HepG2 (cell line): ENCODE measurements around the gene ZDHHC6. TPM values are rescaled to one million over a fixed set of nuclear protein-coding genes. Genes with fewer than 3 reads are reported as not detected.

Source experiments
- ATAC-seq: fragments of 200-7000 bp; cut with Tn5 transposase; 3 replicates; pipeline ENCODE4 v1.9.1; 2020; ENCODE audit warnings: mild to moderate bottlenecking, moderate library complexity
- BruUV-seq: library from RNA; stranded (reverse); fragments of 400-500 nt; replicated peaks from 2 replicates; lab custom pipeline; 2021; lab: Mats Ljungman, UMichigan
- CTCF ChIA-PET: fragments of 300-600 bp; formaldehyde crosslinking; extraction: SDS; loops from one replicate; lab custom pipeline; 2021; ENCODE audit warnings: low total read pairs, inconsistent platforms, low intra/inter-chr PET ratio; lab: Yijun Ruan, JAX
- POLR2A ChIA-PET: fragments of 350-600 bp; sonication (Branson Sonifier 250); formaldehyde crosslinking; loops from one replicate; lab custom pipeline; 2020; ENCODE audit warnings: antibody characterized with exemption, inconsistent platforms; lab: Yijun Ruan, JAX
- DNase-seq: peaks from one replicate; pipeline ENCODE4 v3.0.0-alpha.2; 2015; ENCODE audit warnings: low spot score
- FAIRE-seq: peaks from 3 replicates; lab custom pipeline; 2011; peaks lifted over from hg19 to GRCh38; lab: Jason Lieb, UNC
- H2AFZ ChIP-seq: one replicate; pipeline ENCODE4 v1.6.1; 2011; ENCODE audit warnings: low read length, inconsistent platforms
- H3K27ac ChIP-seq: fragments of 300-600 bp; 3 replicates; pipeline ENCODE4 v1.8.0; 2011; ENCODE audit warnings: mixed run types, mild to moderate bottlenecking, mixed read lengths, low read length, inconsistent platforms; ENCODE audit not compliant: insufficient read depth; ENCODE audit errors: extremely low read length
- H3K27me3 ChIP-seq, 2 experiments: fragments of 200-600 bp in 1 of 2; 2 replicates in 1 of 2; 3 replicates in 1 of 2; pipeline versions ENCODE4 v1.6.0 to v1.8.0; 2011; ENCODE audit warnings: low read length in 2 of 2, mild to moderate bottlenecking in 2 of 2, moderate library complexity in 2 of 2, inconsistent platforms in 1 of 2; ENCODE audit not compliant: insufficient read depth in 2 of 2, control insufficient read depth in 1 of 2
- H3K36me3 ChIP-seq, 2 experiments: fragments of 200-600 bp in 1 of 2; replicated peaks in 1 of 2; 2 replicates in 1 of 2; 3 replicates in 1 of 2; pipeline versions ENCODE4 v1.5.1 to v1.8.0; 2011; ENCODE audit warnings: low read length in 2 of 2, inconsistent platforms in 1 of 2; ENCODE audit not compliant: insufficient read depth in 2 of 2, control insufficient read depth in 1 of 2
- H3K4me1 ChIP-seq: 2 replicates; pipeline ENCODE4 v1.5.1; 2012; ENCODE audit warnings: low read length, inconsistent platforms; ENCODE audit not compliant: insufficient read depth
- H3K4me2 ChIP-seq: 2 replicates; pipeline ENCODE4 v1.6.0; 2011; ENCODE audit warnings: low read depth, low read length, inconsistent platforms
- H3K4me3 ChIP-seq, 3 experiments: fragments of 200-600 bp in 1 of 3; sonication (generic), shearing (Covaris generic) in 1 of 3; replicated peaks in 1 of 3; 2 replicates each; pipeline ENCODE4 v1.5.1; 2011 to 2016; ENCODE audit warnings: low read length in 3 of 3, inconsistent platforms in 2 of 3, low read depth in 2 of 3, mild to moderate bottlenecking in 2 of 3, control low read depth in 1 of 3, mixed read lengths in 1 of 3; ENCODE audit not compliant: insufficient read depth in 1 of 3
- H3K79me2 ChIP-seq: one replicate; pipeline ENCODE4 v1.6.1; 2011; ENCODE audit warnings: low read length, inconsistent platforms; ENCODE audit not compliant: insufficient read depth
- H3K9ac ChIP-seq: 2 replicates; pipeline ENCODE4 v1.6.0; 2011; ENCODE audit warnings: mild to moderate bottlenecking, low read depth, low read length, inconsistent platforms; ENCODE audit not compliant: insufficient read depth
- H3K9me3 ChIP-seq: 2 replicates; pipeline ENCODE4 v1.5.1; 2012; ENCODE audit warnings: mild to moderate bottlenecking, low read length
- H4K20me1 ChIP-seq: 2 replicates; pipeline ENCODE4 v1.6.0; 2011; ENCODE audit warnings: inconsistent platforms, mild to moderate bottlenecking, low read length, moderate library complexity; ENCODE audit not compliant: insufficient read depth
- EHMT2 ChIP-seq: fragments of 200-600 bp; sonication (generic); IDR thresholded peaks from 2 replicates; pipeline ENCODE4 v1.7.0; 2017; ENCODE audit warnings: antibody characterized with exemption, low read depth, low read length, borderline replicate concordance
- FOXP1 ChIP-seq, 2 experiments: fragments of 450-650 bp in 1 of 2; IDR thresholded peaks; 2 replicates each; pipeline ENCODE4 v1.6.1; 2017 to 2018; ENCODE audit warnings: antibody characterized with exemption in 1 of 2
- HMG20A ChIP-seq: IDR thresholded peaks from 2 replicates; pipeline ENCODE4 v1.6.1; 2016; ENCODE audit warnings: borderline replicate concordance
- PAF1 ChIP-seq: IDR thresholded peaks from 2 replicates; pipeline ENCODE4 v1.6.1; 2016; ENCODE audit warnings: missing genetic modification reagents, missing compliant biosample characterization
- TCF7 ChIP-seq: sonication (generic); IDR thresholded peaks from 2 replicates; pipeline ENCODE4 v1.6.1; 2016; ENCODE audit warnings: antibody characterized with exemption, low read depth
- ZMAT3 ChIP-seq: sonication (generic); formaldehyde crosslinking; conservative IDR thresholded peaks from 2 replicates; pipeline ENCODE4 v1.7.0; 2021; ENCODE audit warnings: missing genetic modification reagents
- ZNF143 ChIP-seq: sonication (generic); formaldehyde crosslinking; IDR thresholded peaks from 2 replicates; pipeline ENCODE4 v1.4.0; 2020; ENCODE audit warnings: missing genetic modification reagents
- ZNF7 ChIP-seq: IDR thresholded peaks from 2 replicates; pipeline ENCODE4 v1.6.1; 2016; ENCODE audit warnings: missing biosample characterization, missing genetic modification reagents
- WGBS: methylation state at CpG from one replicate; pipeline ENCODE4 v1.1.6; 2017; ENCODE audit warnings: low lambda C conversion rate; 5-methylcytosine and 5-hydroxymethylcytosine counted together
- in situ Hi-C: cut with HindIII; loops from 2 replicates; pipeline ENCODE4 v1.10.0; 2017; ENCODE audit warnings: low pct_unique_long_range_greater_than_20kb; ENCODE audit not compliant: extremely low pct_ligation_motif_present
- intact Hi-C: fragments of 100-400 bp; cut with micrococcal nuclease; formaldehyde crosslinking; loops from one replicate; pipeline ENCODE4 v1.10.0; 2022; ENCODE audit not compliant: unreplicated experiment
- polyA plus RNA-seq, 8 experiments: library from polyadenylated mRNA; depleted of rRNA in 3 of 8; stranded (reverse) in 7 of 8; unstranded in 1 of 8; fragments of >200 nt; fragmentation: Illumina TruSeq in 4 of 8; extraction: Trizol in 4 of 8; gene quantifications; 2 replicates each; pipeline versions ENCODE4 v1.2.1 to v1.2.3, GENCODE V29; 2011 to 2016; ENCODE audit warnings: low read depth in 4 of 8, missing spikeins in 1 of 8, mixed read lengths in 1 of 8; ENCODE audit not compliant: insufficient read depth in 1 of 8
- total RNA-seq, 5 experiments: library from RNA; depleted of rRNA; stranded (reverse); fragments of >200 nt; fragmentation: Illumina TruSeq; extraction: Trizol; gene quantifications; 2 replicates each; pipeline ENCODE4 v1.2.3, GENCODE V29; 2016; ENCODE audit warnings: low read depth in 1 of 5
- TF ChIP-seq, protein P1 (sequence below): sonication (generic); formaldehyde crosslinking; IDR thresholded peaks from 2 replicates; pipeline ENCODE4 v1.9.0; 2021; ENCODE audit warnings: missing genetic modification reagents, borderline replicate concordance
- TF ChIP-seq, protein P2 (sequence below): sonication (generic); formaldehyde crosslinking; IDR thresholded peaks from 2 replicates; pipeline ENCODE4 v1.4.0; 2020; ENCODE audit warnings: missing genetic modification reagents, mild to moderate bottlenecking, borderline replicate concordance
- TF ChIP-seq, protein P3 (sequence below): fragments of 450-650 bp; IDR thresholded peaks from 2 replicates; pipeline ENCODE4 v1.6.1; 2017; ENCODE audit warnings: mild to moderate bottlenecking
- TF ChIP-seq, protein P4 (sequence below): sonication (generic); formaldehyde crosslinking; IDR thresholded peaks from 2 replicates; pipeline ENCODE4 v1.4.0; 2020; ENCODE audit warnings: mild to moderate bottlenecking, missing genetic modification reagents, borderline replicate concordance

ZDHHC6 gene
- total and polyA plus RNA-seq, 2 of the 13 experiments (the other 11 are each of a cell fraction or from before 2014, with no cell fraction given): 20.9 to 49.4 TPM

DNA sequence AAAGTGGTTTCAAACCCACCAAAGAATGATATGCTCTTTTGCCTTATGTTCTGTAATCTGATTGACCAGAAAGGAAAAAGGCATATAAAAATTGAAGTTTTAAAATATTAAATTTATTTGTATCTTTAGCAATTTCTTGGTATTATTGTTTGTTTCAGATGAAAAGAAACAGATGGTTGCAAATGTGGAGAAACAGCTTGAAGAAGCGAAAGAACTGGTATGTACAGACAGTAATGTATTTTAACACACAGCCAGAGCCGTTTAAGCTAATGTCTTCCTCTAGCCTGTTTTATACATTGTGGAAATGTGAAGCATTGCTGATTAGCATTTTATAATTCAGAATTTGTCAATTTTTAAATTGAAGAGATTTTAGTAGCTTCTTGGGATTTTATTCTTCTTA is 13.7 kb upstream of the ZDHHC6 start:
- no peak overlapping the region for H3K4me2 ChIP-seq
- FAIRE-seq (no peak), DNase-seq (no peak), ATAC-seq (no peak)
- peaks cover 2 to 20% of the 10 kb centered on the region in 2 experiments; a peak in 4 of 5 replicates for H3K36me3 ChIP-seq
- no peaks in the 10 kb centered on the region for H3K27me3 ChIP-seq
- no TSS peak for BruUV-seq
- CTCF ChIA-PET: no interaction called here
- 100% methylated on average over 2 of the region's 2 CpGs for WGBS
- H3K79me2 ChIP-seq: no peaks in the 10 kb centered on the region
- no peaks in the 10 kb centered on the region for H4K20me1 ChIP-seq
- no peak overlapping the region for H3K9ac ChIP-seq
- in situ Hi-C loops (no loop called here), intact Hi-C loops (no loop called here)
- POLR2A ChIA-PET: no interaction called here
- H3K27ac ChIP-seq: no peak overlapping the region
- H3K4me3 ChIP-seq: no peak overlapping the region
- H3K9me3 ChIP-seq: no peaks in the 10 kb centered on the region
- H3K4me1 ChIP-seq: no peaks in the 10 kb centered on the region
- no peak overlapping the region for H2AFZ ChIP-seq
- TF ChIP-seq ZNF7 (CRISPR knock-in tag): no peak
- TF ChIP-seq, protein P1, sequence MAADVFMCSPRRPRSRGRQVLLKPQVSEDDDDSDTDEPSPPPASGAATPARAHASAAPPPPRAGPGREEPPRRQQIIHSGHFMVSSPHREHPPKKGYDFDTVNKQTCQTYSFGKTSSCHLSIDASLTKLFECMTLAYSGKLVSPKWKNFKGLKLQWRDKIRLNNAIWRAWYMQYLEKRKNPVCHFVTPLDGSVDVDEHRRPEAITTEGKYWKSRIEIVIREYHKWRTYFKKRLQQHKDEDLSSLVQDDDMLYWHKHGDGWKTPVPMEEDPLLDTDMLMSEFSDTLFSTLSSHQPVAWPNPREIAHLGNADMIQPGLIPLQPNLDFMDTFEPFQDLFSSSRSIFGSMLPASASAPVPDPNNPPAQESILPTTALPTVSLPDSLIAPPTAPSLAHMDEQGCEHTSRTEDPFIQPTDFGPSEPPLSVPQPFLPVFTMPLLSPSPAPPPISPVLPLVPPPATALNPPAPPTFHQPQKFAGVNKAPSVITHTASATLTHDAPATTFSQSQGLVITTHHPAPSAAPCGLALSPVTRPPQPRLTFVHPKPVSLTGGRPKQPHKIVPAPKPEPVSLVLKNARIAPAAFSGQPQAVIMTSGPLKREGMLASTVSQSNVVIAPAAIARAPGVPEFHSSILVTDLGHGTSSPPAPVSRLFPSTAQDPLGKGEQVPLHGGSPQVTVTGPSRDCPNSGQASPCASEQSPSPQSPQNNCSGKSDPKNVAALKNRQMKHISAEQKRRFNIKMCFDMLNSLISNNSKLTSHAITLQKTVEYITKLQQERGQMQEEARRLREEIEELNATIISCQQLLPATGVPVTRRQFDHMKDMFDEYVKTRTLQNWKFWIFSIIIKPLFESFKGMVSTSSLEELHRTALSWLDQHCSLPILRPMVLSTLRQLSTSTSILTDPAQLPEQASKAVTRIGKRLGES (CRISPR knock-in tag): no peak
- no peak for TF ChIP-seq ZMAT3 (CRISPR knock-in tag)
- TF ChIP-seq, protein P2, sequence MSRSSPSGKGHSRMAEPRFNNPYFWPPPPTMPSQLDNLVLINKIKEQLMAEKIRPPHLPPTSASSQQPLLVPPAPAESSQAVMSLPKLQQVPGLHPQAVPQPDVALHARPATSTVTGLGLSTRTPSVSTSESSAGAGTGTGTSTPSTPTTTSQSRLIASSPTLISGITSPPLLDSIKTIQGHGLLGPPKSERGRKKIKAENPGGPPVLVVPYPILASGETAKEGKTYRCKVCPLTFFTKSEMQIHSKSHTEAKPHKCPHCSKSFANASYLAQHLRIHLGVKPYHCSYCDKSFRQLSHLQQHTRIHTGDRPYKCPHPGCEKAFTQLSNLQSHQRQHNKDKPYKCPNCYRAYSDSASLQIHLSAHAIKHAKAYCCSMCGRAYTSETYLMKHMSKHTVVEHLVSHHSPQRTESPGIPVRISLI (CRISPR knock-in tag): no peak
- TF ChIP-seq ZNF143: no peak
- TF ChIP-seq, protein P3, sequence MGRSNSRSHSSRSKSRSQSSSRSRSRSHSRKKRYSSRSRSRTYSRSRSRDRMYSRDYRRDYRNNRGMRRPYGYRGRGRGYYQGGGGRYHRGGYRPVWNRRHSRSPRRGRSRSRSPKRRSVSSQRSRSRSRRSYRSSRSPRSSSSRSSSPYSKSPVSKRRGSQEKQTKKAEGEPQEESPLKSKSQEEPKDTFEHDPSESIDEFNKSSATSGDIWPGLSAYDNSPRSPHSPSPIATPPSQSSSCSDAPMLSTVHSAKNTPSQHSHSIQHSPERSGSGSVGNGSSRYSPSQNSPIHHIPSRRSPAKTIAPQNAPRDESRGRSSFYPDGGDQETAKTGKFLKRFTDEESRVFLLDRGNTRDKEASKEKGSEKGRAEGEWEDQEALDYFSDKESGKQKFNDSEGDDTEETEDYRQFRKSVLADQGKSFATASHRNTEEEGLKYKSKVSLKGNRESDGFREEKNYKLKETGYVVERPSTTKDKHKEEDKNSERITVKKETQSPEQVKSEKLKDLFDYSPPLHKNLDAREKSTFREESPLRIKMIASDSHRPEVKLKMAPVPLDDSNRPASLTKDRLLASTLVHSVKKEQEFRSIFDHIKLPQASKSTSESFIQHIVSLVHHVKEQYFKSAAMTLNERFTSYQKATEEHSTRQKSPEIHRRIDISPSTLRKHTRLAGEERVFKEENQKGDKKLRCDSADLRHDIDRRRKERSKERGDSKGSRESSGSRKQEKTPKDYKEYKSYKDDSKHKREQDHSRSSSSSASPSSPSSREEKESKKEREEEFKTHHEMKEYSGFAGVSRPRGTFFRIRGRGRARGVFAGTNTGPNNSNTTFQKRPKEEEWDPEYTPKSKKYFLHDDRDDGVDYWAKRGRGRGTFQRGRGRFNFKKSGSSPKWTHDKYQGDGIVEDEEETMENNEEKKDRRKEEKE: no peak
- TF ChIP-seq PAF1 (CRISPR knock-in tag): no peak
- TF ChIP-seq, protein P4, sequence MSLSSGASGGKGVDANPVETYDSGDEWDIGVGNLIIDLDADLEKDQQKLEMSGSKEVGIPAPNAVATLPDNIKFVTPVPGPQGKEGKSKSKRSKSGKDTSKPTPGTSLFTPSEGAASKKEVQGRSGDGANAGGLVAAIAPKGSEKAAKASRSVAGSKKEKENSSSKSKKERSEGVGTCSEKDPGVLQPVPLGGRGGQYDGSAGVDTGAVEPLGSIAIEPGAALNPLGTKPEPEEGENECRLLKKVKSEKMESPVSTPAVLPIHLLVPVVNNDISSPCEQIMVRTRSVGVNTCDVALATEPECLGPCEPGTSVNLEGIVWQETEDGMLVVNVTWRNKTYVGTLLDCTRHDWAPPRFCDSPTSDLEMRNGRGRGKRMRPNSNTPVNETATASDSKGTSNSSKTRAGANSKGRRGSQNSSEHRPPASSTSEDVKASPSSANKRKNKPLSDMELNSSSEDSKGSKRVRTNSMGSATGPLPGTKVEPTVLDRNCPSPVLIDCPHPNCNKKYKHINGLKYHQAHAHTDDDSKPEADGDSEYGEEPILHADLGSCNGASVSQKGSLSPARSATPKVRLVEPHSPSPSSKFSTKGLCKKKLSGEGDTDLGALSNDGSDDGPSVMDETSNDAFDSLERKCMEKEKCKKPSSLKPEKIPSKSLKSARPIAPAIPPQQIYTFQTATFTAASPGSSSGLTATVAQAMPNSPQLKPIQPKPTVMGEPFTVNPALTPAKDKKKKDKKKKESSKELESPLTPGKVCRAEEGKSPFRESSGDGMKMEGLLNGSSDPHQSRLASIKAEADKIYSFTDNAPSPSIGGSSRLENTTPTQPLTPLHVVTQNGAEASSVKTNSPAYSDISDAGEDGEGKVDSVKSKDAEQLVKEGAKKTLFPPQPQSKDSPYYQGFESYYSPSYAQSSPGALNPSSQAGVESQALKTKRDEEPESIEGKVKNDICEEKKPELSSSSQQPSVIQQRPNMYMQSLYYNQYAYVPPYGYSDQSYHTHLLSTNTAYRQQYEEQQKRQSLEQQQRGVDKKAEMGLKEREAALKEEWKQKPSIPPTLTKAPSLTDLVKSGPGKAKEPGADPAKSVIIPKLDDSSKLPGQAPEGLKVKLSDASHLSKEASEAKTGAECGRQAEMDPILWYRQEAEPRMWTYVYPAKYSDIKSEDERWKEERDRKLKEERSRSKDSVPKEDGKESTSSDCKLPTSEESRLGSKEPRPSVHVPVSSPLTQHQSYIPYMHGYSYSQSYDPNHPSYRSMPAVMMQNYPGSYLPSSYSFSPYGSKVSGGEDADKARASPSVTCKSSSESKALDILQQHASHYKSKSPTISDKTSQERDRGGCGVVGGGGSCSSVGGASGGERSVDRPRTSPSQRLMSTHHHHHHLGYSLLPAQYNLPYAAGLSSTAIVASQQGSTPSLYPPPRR (CRISPR knock-in tag): no peak
- no peak for TF ChIP-seq HMG20A (CRISPR knock-in tag)
- TF ChIP-seq EHMT2: no peak
- TF ChIP-seq FOXP1 (IDR thresholded peaks at IDR 0.05): no peak
- TF ChIP-seq FOXP1 (CRISPR knock-in tag; IDR thresholded peaks at IDR 0.05): no peak
- no peak for TF ChIP-seq TCF7
